ENCODE results near the gene CLEC4D.
"Not testable (repeated sequence)": the region's sequence is repeated elsewhere in the genome, so short reads cannot be mapped to it uniquely, and the experiment has no call there.

The CLEC4D gene

DNA sequence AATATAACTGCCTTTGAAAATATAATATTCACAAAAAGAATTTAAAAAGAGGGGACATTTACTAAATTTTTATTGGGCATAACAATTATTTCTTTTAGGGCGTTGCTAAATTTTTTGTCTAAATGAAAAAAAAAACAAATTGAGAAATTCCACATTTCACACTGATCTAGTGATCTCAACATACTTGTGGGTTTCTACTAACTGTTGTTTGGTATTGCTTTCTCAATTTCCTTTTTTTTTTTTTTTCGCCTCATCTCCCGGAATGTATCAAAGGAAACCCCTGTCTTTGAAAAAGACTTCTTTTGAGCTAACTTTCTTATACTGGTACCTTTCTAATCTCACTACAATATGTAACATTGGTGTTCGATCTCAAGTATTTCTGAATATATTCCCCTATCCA is at the start of gene CLEC4D:
TSS of gene CLEC4D (plus strand) at position 248 of the 400 bp plus-strand sequence. CDS start 230 bp downstream, outside the sequence.
- no peak for DNase-seq (ENCODE audit: low read depth, low spot score)

- no peak for DNase-seq (ENCODE audit: low read depth, low spot score)
Observed at GRCh38 chr12:8465301-8465996, 47.9 kb upstream of the CLEC4D start.

GRCh38 chr12:8466241-8466640 is 47.1 kb upstream of the CLEC4D start:
- no peak for DNase-seq (ENCODE audit: low read depth, low spot score)

- DNase-seq (ENCODE audit: low read depth, low spot score): no peak
Observed at GRCh38 chr12:8471090-8471489, 42.2 kb upstream of the CLEC4D start.

DNA sequence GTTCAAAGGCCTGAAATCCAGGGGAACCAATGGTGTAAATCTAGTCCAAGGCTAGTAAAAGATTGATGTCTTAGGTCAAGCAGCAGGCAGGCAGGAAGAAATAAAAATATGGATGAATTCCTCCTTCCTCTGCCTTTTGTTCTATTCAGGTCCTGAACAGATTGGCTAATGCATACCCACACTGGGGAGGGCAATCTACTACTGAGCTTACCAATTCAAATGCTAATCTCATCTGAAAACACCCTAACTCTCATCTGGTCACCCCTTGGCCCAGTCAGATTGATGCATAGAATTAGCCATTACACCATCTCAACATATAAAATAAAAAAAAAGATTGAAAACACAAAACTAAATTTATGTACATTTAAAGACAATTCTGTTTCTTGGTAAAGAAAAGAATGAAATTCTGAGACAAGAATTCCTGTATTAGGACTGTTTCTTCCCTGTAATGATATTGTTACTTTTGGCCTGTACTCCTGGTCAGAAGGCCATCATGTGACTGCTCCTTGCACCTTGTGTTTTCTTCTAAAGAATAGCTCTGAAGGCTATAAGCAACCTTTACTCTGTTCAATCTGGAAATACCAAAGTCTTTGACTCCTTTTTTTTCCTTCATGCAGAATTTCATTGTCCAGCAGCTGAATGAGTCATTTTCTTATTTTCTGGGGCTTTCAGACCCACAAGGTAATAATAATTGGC is 37.6 kb upstream of the CLEC4D start:
- no peak for DNase-seq (ENCODE audit: low read depth, low spot score)

DNA sequence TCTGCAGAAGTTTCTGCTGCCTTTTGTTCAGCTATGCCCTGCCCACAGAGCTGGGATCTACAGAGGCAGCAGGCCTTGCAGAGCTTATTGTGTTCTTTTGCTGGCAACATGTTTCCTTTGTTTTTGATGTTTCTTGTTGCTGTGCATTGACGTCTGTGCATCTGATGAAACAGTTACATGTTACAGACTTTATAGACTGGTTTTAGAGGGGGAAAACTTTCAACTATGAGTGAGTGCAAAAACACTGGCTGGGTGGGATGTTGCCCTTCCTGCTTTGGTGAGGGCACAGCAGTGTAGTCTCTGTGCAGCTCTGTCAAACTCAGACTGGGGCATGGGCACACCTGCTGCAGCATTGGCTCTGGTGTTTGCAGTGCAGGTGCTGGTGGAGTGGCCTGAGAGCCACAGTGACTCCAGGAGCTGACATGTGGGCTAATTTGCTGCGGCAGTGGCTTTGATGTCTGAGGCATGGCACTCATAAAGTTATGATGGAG is 30.7 kb upstream of the CLEC4D start:
- DNase-seq (ENCODE audit: low read depth, low spot score): no peak

DNA sequence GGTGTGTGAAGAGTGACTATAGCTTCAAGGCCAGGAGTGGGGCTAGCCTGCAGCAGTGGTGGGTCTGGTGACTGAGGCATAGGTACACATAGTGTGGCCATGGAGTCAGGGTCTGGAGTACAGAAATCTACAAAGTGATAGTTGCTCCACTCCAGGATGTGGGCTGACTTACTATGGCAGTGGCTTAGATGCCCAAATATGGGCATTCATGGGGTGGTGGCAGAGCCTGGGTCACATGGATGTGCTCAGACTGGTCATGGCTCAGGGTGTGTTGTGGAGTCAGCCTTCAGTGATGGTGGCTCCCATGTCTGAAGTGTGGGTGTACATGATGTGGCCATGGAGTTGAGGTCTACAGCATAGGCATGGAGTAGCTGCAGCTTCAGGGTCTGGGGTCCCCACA is 30.2 kb upstream of the CLEC4D start:
- DNase-seq (ENCODE audit: low read depth, low spot score): no peak

GRCh38 chr12:8491646-8492530 is 21.4 kb upstream of the CLEC4D start:
- DNase-seq (ENCODE audit: low read depth, low spot score): no peak

- no peak for DNase-seq (ENCODE audit: low read depth, low spot score)
Observed at GRCh38 chr12:8493084-8493483, 20.2 kb upstream of the CLEC4D start.

- DNase-seq (ENCODE audit: low read depth, low spot score): not testable (repeated sequence)
Observed at GRCh38 chr12:8495671-8496070, 17.6 kb upstream of the CLEC4D start.

DNA sequence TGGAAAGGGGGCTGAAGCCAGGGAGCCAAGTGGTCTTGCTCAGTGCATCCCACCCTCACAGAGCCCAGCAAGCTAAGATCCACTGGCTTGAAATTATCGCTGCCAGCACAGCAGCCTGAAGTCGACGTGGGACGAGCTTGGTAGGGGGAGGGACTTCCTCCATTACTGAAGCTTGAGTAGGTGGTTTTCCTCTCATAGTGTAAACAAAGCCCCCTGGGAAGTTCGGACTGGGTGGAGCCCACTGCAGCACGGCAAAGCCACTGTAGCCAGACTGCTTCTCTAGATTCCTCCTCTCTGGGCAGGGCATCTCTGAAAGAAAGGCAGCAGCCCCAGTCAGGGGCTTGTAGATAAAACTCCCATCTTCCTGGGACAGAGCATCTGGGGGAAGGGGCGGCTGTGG is 17.2 kb upstream of the CLEC4D start:
- not testable (repeated sequence) for DNase-seq (ENCODE audit: low read depth, low spot score)

DNA sequence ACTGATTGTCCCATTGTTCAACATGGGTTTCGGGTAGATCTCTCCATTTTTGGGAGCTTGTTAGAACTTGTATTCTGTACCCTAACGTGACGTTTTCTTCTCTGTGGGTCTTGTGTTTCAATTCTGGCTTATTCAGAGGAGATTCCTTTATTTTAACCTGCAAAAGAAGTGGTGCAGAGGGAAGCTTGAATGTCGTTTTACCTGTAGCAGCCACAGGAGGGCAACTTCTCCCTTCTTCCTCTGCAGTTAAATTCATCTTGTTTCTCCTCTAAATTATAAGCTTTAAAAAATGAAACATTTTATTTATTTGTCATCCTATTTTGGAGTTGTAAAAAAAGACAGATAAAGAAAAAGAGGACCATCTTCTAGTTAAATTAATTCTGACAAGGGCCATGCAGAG is 13.7 kb upstream of the CLEC4D start:
- DNase-seq (ENCODE audit: low read depth, low spot score): no peak

- DNase-seq (ENCODE audit: low read depth, low spot score): no peak
Observed at GRCh38 chr12:8501720-8502119, 11.6 kb upstream of the CLEC4D start.

- no peak for DNase-seq (ENCODE audit: low read depth, low spot score)
Observed at GRCh38 chr12:8504351-8504750, 9.0 kb upstream of the CLEC4D start.

- no peak for DNase-seq (ENCODE audit: low read depth, low spot score)
Observed at GRCh38 chr12:8507596-8507995, 5.7 kb upstream of the CLEC4D start.

DNA sequence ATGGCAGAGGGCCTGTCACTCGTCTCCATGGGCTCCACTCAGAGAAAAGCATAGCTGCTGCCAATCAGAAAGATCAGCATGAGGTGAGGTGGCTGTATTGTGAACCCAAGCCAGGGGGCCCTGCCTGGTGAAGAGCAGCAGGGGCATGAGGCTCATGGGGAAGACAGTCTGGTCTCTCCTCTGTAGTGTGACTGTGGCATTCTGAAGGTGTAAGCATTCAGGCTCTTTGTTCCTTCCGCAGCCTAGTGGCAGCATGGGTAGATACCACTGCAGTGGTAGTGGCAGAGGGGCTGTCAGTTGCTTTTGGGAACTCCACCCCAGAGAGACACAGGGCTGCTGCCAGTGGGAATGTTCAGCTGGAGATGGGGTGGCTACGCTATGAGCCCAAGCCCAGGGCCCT is 5.1 kb upstream of the CLEC4D start:
- DNase-seq (ENCODE audit: low read depth, low spot score): no peak

- no peak for DNase-seq (ENCODE audit: low read depth, low spot score)
Observed at GRCh38 chr12:8508910-8509841, 4.1 kb upstream of the CLEC4D start.

- DNase-seq (ENCODE audit: low read depth, low spot score): no peak
Observed at GRCh38 chr12:8517971-8518370, 4.7 kb downstream of the CLEC4D start.

- no peak for DNase-seq (ENCODE audit: low read depth, low spot score)
Observed at GRCh38 chr12:8519171-8519570, 5.9 kb downstream of the CLEC4D start.

- DNase-seq (ENCODE audit: low read depth, low spot score): no peak
Observed at GRCh38 chr12:8527250-8528130, 14.2 kb downstream of the CLEC4D start.
